Thymus (tissue), 11 donors: ENCODE measurements around the gene TLCD5. TPM values are rescaled to one million over a fixed set of nuclear protein-coding genes. Genes with fewer than 3 reads are reported as not detected.

Source experiments
- DNase-seq, 9 donors: peaks; one replicate each; pipeline ENCODE4 v3.0.0-alpha.2; 2013; ENCODE audit warnings: low spot score in 9 of 9, low read depth in 6 of 9, missing footprints in 1 of 9
- H3K27ac ChIP-seq, 2 donors: one replicate each; pipeline ENCODE4 v1.5.1; 2013; ENCODE audit warnings: control low read depth in 1 of 2, low read depth in 1 of 2, low read length in 1 of 2, mild to moderate bottlenecking in 1 of 2, moderate library complexity in 1 of 2
- H3K27me3 ChIP-seq, 2 donors: one replicate each; pipeline ENCODE4 v1.5.1; 2013; ENCODE audit warnings: low read length in 1 of 2; ENCODE audit not compliant: control insufficient read depth in 2 of 2, insufficient read depth in 1 of 2
- H3K36me3 ChIP-seq, 2 donors: one replicate each; pipeline ENCODE4 v1.5.1; 2013; ENCODE audit warnings: low read length in 1 of 2, mild to moderate bottlenecking in 1 of 2, moderate library complexity in 1 of 2; ENCODE audit not compliant: control insufficient read depth in 2 of 2, insufficient read depth in 2 of 2
- H3K4me1 ChIP-seq, 2 donors: one replicate each; pipeline ENCODE4 v1.5.1; 2013; ENCODE audit warnings: low read length in 2 of 2; ENCODE audit not compliant: control insufficient read depth in 2 of 2, insufficient read depth in 2 of 2
- H3K4me3 ChIP-seq, 2 donors: one replicate each; pipeline ENCODE4 v1.5.1; 2013; ENCODE audit warnings: low read length in 2 of 2, control low read depth in 1 of 2, mild to moderate bottlenecking in 1 of 2
- H3K9me3 ChIP-seq, 2 donors: one replicate each; pipeline ENCODE4 v1.5.1; 2013; ENCODE audit warnings: low read length in 1 of 2, mild to moderate bottlenecking in 1 of 2; ENCODE audit not compliant: control insufficient read depth in 2 of 2, insufficient read depth in 1 of 2
- WGBS: extraction: QIAGEN DNeasy Blood & Tissue Kit; methylation state at CpG from one replicate; pipeline ENCODE4 v1.1.7; 2013; 5-methylcytosine and 5-hydroxymethylcytosine counted together
- polyA plus RNA-seq: library from polyadenylated mRNA; stranded (reverse); fragments of 200-250 nt; gene quantifications from one replicate; pipeline ENCODE4 v1.2.3, GENCODE V29; 2013
- total RNA-seq: library from RNA; stranded (reverse); fragments of 120-200 nt; gene quantifications from one replicate; pipeline ENCODE4 v1.2.4, GENCODE V29; 2013
- donor health status: healthy.

Gene TLCD5
- total and polyA plus RNA-seq, 2 donors = 1.1 to 2.1 TPM

DNA sequence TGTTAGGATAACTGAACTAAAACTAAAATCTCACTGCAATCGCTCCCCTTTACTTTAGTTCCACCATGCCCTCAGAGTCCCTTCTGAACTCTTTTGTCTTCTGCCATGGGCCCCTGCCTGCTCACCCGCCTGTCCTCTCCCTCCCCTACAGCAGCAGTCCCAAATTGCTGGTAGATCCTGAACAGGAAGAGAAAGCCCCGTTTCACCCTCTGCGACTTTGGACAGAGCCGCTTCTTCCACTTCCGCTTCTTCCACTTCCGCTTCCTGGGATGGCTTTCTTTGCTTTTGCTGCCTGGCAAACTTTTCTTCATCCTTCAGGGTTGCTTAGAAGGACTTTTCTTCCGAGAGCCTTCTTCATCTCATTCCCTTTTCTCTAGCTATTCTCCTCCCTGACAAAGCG lies 35.7 kb upstream of the TLCD5 start:
- H3K27ac ChIP-seq = no peak overlapping the region
- no peaks in the 10 kb centered on the region for H3K36me3 ChIP-seq
- no peaks in the 10 kb centered on the region for H3K4me1 ChIP-seq
- 69% methylated on average over 9 of the region's 9 CpGs for WGBS
- no peak for DNase-seq
- no peak overlapping the region for H3K4me3 ChIP-seq
- H3K9me3 ChIP-seq = no peaks in the 10 kb centered on the region
- peaks cover 0 to 5% of the 10 kb centered on the region in 2 donors for H3K27me3 ChIP-seq

DNA sequence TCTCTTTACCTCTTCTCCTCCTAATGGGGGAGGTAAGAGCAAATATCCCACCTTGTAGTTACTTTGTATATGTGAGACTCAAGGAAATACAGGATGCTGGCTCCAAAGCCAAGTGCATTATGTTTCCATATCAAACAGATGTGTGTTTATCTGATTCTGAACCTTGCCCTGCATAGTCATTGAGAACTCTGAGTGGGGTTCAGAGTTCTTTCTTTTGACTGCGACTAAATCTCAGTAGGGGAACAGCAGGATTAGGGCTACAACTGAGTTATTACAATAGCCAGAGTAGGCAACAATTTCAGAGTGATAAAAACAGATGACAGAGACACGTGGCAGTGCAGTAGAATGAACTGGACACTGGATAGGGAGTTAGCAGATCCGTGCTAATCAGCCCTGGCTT lies 34.1 kb upstream of the TLCD5 start:
- WGBS = 53% methylated on average over 3 of the region's 3 CpGs
- DNase-seq = no peak
- H3K4me1 ChIP-seq = no peaks in the 10 kb centered on the region
- H3K27ac ChIP-seq = no peak overlapping the region
- peaks cover 0 to 5% of the 10 kb centered on the region in 2 donors for H3K27me3 ChIP-seq
- no peak overlapping the region for H3K4me3 ChIP-seq
- no peaks in the 10 kb centered on the region for H3K9me3 ChIP-seq
- H3K36me3 ChIP-seq = no peaks in the 10 kb centered on the region

- Histone ChIP-seq H3K27ac (no peak overlapping the region), H3K4me3 (no peak overlapping the region), H3K36me3 (no peaks in the 10 kb centered on the region), H3K4me1 (no peaks in the 10 kb centered on the region), H3K27me3 (peaks cover 0 to 5% of the 10 kb centered on the region in 2 donors), H3K9me3 (no peaks in the 10 kb centered on the region)
- no peak for DNase-seq
- WGBS = 84% methylated on average over 5 of the region's 5 CpGs
Observed at GRCh38 chr11:120293038-120293800, 31.9 kb upstream of the TLCD5 start.

GRCh38 chr11:120294096-120294495 lies 31.0 kb upstream of the TLCD5 start:
- Histone ChIP-seq H3K9me3 (no peaks in the 10 kb centered on the region), H3K27ac (no peak overlapping the region), H3K27me3 (peaks cover 0 to 5% of the 10 kb centered on the region in 2 donors), H3K4me3 (no peak overlapping the region), H3K36me3 (no peaks in the 10 kb centered on the region), H3K4me1 (no peaks in the 10 kb centered on the region)
- no peak for DNase-seq
- 89% methylated on average over 5 of the region's 5 CpGs for WGBS

DNA sequence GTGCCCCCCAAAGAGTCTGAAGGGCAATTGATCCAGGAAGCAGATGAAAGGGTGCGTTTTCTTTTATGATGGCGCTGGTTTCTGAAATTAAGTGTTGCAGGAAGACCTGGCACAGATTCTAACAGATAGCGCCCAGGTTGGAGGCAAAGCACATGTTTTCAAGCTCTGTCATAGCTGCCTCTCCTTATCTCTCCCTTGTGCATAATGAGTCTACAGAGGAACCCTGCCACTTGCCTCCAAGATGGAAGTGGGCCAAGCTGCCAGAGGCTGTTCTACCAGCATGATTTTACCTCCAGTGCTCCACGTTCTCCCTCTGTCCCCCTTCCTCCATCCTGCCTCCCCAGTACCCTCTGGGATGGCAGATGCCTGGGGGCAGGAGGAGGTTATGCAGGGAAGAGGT lies 30.0 kb upstream of the TLCD5 start:
- H3K36me3 ChIP-seq = no peaks in the 10 kb centered on the region
- WGBS = 50% methylated on average over 4 of the region's 4 CpGs
- no peak overlapping the region for H3K27ac ChIP-seq
- peaks cover 0 to 5% of the 10 kb centered on the region in 2 donors for H3K27me3 ChIP-seq
- no peaks in the 10 kb centered on the region for H3K9me3 ChIP-seq
- no peaks in the 10 kb centered on the region for H3K4me1 ChIP-seq
- H3K4me3 ChIP-seq = no peak overlapping the region
- no peak for DNase-seq

DNA sequence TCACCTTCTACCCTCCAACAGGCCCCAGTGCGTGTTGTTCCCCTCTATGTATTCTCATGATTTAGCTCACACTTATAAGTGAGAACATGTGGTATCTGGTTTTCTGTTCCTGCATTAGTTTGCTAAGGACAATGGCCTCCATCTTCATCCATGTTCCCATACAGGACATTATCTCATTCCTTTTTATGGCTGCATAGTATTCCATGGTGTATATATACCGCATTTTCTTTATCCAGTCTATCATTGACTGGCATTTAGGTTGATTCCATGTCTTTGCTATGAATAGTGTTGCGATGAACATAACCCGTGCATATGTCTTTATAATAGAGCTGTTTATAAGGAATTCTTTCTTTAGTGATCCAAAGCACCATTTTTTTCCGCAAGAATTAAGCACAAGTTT lies 28.5 kb upstream of the TLCD5 start:
- no peak overlapping the region for H3K4me3 ChIP-seq
- DNase-seq = no peak
- no peak overlapping the region for H3K27ac ChIP-seq
- no peaks in the 10 kb centered on the region for H3K36me3 ChIP-seq
- H3K9me3 ChIP-seq = no peaks in the 10 kb centered on the region
- no peaks in the 10 kb centered on the region for H3K4me1 ChIP-seq
- peaks cover 0 to 3% of the 10 kb centered on the region in 2 donors for H3K27me3 ChIP-seq
- WGBS = 97% methylated on average over 5 of the region's 5 CpGs

- Histone ChIP-seq H3K27ac (no peak overlapping the region), H3K27me3 (peaks cover 0 to 3% of the 10 kb centered on the region in 2 donors)
Observed at GRCh38 chr11:120298461-120298860, 26.6 kb upstream of the TLCD5 start.

DNA sequence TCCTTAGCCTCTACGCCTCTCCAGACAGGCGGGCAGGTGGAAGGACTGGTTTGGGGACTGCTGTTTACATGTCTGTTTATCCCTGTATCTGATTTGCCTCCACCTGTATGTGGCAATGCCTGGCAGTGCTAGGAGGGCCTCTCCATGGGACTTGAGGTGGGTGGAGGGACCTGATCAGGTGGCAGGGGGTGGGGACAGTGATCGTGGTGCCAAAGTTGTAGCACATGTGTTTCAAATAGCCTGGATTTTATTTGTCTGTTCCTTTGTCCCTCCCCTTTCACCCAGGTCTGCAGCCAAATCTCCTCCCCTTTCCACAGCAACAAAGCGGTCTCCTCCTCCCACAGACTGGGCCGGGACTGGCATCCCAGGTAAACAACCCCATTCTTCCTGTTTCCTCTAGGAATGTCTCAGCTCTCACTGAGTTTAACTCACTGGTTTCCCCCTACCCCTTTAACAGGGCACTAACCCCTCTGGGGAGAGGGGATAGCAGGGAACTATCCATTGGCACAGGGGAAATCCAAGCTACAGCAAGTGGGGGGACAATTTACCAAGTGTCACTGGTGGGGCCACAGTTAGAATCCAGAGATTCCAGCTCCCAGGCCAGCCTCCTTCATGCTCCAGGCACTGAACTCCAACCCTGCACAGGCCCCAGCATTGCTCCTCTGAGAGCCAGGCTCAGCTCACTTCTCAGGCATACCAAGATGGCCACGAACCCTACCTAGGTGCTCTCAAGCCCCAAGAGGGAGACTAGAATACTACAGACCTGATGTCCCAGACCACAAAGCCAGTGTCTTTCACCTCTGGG lies 22.9 kb upstream of the TLCD5 start:
- WGBS = 85% methylated on average over 6 of the region's 6 CpGs
- Histone ChIP-seq H3K27me3 (peaks cover 0 to 5% of the 10 kb centered on the region in 2 donors), H3K4me3 (no peak overlapping the region), H3K9me3 (no peaks in the 10 kb centered on the region), H3K4me1 (no peaks in the 10 kb centered on the region), H3K36me3 (no peaks in the 10 kb centered on the region), H3K27ac (no peak overlapping the region)
- DNase-seq = no peak

More at GRCh38 chr11:120298461-120298860, 26.6 kb upstream of the TLCD5 start:
- no peak for DNase-seq
- 84% methylated on average over 5 of the region's 5 CpGs for WGBS
- H3K36me3 ChIP-seq = no peaks in the 10 kb centered on the region
- no peaks in the 10 kb centered on the region for H3K9me3 ChIP-seq
- H3K4me1 ChIP-seq = no peaks in the 10 kb centered on the region
- H3K4me3 ChIP-seq = no peak overlapping the region

DNA sequence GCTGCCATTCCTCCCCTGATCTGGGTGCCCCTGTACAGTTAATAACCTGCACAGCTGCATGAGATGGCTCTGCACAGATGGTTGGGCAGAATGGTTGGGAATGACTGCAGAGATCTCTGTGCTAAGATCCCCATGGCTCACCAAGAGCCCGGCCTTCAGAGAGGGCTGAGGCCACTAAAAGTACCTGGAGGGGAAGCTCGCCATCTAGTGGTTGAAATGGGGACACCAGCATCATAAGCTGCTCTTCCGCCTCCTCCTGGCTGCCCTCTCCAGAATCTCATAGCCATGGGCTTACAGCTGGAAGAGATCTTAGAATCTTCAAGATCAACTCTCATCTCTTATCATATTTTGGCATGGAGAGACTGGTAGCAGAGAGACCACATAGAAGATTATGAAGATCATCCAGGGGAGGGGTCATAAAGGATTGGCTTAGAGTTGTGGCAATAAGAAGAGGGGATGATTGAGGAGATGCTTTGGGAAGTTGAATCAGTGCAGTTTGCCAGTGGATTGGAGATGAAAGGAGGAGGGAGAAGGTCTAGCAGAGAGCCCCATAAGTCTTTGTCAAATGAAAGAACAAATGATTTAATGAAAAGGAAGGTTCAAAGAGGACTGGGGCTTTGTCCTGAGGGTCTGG lies 22.0 kb upstream of the TLCD5 start:
- Histone ChIP-seq H3K9me3 (no peaks in the 10 kb centered on the region), H3K27ac (no peak overlapping the region), H3K4me1 (no peaks in the 10 kb centered on the region), H3K27me3 (peaks cover 0 to 5% of the 10 kb centered on the region in 2 donors), H3K4me3 (no peak overlapping the region), H3K36me3 (no peaks in the 10 kb centered on the region)
- WGBS = 18% methylated on average over 3 of the region's 3 CpGs
- DNase-seq = peak in 8 of 9 donors; percentile 16 to 66 (median 38)
